Prostate gland (tissue), 2 donors: ENCODE results near the gene DPYD.

Source experiments
- CTCF ChIP-seq, 4 experiments: fragments of 200-600 bp in 2 of 4; fragments of 450-650 bp in 2 of 4; sonication (generic) in 2 of 4; IDR thresholded peaks; 1 replicate in 3 of 4; 2 replicates in 1 of 4; pipeline ENCODE4 v1.5.1; 2016 to 2019; ENCODE audit warnings: antibody characterized with exemption in 4 of 4, mild to moderate bottlenecking in 2 of 4, moderate library complexity in 2 of 4
- POLR2A ChIP-seq: fragments of 450-650 bp; IDR thresholded peaks from one replicate; pipeline ENCODE4 v1.6.1; 2016; ENCODE audit warnings: antibody characterized with exemption, mild to moderate bottlenecking
- POLR2AphosphoS5 ChIP-seq: sonication (generic); formaldehyde crosslinking; IDR thresholded peaks from one replicate; pipeline ENCODE4 v1.6.1; 2017; ENCODE audit warnings: antibody characterized with exemption

DNA sequence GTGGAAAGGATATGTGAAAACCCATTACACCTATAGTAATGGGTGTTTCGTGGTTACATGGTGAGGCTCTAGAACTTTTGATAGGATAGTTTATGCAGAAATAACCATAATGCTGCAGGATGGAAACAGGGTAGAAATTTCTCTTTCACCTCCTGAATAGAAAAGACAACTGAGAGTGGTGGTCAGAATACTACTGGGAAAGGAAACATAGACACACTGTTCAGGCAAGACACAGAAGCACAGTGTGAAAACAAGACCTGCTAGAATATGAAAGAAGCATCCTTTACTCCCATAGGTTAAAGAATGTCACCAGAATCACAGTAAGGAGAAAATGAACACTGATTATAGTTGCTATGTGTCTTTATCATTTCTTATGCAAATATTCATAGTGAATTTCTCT is 496.6 kb downstream of the DPYD start:
- TF ChIP-seq CTCF (IDR thresholded peaks at IDR 0.05) (no peak), POLR2A (no peak), POLR2AphosphoS5 (no peak)
